Measurements from ENCODE around the gene C1QTNF5.

C1QTNF5 gene

DNA sequence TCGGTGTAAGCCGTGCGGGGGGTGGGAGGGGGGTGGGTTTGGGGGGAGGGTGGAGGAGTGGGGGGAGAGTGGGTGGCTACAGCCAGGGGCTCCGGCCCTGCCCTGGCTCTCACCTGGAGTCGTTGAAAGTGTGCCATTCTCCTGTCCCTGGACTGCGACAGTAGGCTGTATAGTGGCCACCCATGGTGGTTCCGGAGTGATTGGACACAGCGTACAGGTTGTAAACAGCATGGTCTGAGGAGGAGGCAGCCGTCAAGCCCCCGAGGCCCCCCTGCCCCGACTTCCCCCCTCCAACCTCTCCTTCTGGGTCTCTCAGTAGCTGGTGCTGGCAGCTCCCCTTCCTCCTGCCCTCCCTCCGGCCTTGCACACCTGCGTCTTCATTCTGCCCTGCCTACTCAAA, 16.4 kb upstream of the C1QTNF5 start:
- no peak for DNase-seq

DNA sequence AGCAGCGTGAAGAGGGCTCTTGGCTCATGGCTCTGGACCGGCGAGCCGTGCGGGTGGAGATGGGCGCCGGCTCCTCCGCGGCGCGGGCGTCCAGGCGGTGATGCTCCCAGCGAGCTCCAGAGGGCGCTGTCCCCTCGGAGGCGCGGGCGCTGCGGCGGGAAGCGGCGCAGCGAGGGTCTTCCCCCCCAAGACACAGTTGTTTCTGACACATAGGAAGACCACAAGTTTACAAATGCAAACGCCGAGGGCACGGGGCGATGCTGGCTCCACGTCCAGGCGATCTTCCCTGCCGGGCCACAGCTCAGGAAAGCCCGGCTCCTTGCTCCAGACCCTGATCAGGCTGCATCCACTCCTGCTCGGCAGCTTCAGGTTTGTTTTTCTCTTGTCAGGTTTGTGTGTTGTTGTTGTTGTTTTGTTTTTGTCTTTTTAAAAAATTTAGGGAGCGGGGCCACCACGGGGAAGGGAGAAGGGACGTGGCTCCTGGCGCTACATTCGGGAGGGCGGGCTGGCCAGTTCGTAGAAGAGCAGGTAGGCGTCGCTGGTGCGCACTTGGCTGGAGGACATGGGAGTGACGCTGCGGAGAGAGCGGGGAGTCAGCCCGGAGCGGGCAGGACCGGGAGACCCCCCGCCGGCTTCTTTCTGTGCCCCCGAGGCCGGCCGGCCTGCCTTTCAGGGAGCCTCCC, 15.8 kb upstream of the C1QTNF5 start:
- peak; percentile 46 to 78 (median 60) for DNase-seq

DNA sequence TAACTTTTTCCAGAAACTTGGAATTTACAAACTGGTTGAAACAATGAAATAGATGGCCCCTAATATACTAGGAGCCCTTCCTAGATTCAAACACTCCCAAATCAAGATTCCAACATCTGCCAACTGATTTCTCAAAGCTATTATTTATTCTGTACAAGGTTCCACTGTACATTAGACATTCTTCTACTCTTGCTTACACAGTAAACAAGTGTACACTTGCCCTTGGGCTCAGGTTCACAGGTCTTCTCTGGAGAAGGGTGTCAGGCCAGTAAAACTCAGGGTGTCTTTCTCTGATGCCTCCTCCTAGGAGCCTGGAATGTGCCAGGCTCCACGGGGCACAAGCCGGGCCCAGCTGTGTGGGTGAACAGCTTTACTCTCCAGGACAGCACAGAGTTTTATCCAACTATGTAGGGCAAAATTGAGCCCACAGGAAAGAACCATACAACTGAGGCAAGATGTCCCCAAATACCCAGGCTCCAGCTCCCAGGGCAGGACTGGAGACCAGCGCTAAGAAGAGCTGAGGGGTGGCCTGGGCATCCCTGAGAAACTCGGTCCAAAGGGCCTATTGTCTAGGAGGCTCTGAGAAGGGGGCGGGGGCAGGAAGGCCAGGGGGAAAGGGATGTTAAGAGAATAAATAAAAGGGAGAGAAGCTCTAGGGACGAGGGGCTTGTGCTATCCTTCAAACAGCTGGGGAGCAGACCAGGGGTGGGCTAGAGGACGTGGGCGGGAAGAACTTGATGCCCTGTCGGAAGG, 14.6 kb upstream of the C1QTNF5 start:
- DNase-seq, result no peak

DNA sequence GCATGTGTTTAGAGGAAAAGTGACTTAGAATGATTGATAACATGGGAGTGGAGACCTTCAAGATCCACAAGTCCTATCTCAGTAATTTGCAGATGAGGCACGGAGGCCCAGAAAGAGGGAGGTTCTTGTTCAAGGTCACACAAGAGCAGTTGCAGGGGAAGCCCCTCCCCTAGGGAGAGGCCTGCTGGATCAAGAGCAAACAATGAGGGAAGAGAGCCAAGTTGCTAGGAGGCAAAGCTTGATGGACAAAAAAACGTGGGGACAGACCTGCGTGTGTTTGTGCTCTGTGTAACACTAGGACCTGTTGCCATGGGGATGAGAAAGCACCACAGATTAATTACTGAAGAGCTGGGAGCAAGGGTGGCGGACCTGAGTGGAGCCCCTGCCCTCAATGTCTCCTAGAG, 12.2 kb upstream of the C1QTNF5 start:
- DNase-seq, result no peak

DNA sequence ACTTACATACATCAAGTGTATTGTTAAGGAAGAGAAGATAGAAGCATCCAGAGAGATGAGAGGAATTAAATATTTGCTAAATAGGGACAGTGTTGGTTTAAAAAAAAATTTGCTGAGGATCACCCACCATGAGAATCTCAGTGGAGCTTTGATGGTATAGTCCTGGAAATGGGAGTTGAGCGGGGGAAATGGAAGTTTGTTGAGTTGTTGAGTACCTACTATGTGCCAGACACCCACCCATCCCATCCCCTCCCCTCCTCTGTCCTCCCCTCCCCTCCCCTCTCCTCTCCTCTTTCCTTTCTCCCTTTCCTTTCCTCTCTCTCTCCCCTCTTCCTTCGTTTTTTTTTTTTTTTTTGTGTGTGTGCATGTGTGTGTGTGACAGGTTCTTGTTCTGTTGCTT, 10.5 kb upstream of the C1QTNF5 start:
- no peak for DNase-seq

DNA sequence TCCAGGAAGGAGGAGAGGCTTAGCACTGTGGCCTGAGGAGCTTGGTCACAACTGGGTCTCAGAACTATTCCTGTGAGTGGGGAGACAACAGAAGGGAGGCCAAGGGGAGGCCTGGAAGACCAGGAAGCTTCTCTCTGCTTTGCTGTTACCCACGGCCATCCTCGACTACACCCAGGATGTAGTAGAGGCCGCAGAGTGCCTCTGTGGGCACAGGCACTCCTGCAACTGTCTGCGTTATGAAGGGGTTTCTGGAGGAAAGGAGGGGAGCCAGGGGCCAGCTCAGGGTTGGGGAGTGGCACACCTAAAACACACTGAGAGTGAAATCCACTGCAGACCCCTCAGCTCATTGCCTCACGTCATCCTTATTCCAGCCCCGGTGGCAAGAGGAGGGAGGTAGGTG, 9.6 kb upstream of the C1QTNF5 start:
- peak in 1 of 5 experiments; percentile 24 for DNase-seq

DNA sequence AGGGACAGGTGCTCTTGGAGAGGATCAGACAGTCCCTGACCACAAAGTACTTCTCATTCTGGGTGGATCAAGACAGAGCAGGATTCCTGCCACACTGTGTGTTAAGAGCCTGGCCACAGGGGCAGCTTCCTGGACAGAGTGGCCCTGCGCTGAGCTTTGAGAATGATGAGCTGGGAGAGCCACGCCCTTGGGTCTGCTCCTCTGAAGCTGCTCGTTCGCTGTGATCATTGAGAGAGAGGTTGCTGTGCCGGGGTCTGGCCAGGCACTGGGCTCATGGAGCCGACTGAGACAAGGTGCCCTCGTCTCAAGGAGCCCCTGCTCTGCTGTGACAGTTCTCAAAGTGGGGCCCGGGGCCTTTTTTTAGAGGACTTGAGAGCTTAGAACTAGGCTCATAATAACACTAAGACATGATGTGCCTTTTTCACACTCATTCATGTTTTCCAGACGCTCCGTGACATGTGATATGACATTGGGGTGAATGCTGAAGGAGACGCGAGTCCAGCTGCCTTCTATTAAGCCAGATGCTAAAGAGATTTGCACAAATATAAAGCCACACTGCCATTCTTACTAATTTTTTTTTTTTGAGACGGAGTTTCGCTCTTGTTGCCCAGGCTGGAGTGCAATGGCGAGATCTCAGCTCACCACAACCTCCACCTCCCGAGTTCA, 7.4 kb upstream of the C1QTNF5 start:
- DNase-seq, result no peak

DNA sequence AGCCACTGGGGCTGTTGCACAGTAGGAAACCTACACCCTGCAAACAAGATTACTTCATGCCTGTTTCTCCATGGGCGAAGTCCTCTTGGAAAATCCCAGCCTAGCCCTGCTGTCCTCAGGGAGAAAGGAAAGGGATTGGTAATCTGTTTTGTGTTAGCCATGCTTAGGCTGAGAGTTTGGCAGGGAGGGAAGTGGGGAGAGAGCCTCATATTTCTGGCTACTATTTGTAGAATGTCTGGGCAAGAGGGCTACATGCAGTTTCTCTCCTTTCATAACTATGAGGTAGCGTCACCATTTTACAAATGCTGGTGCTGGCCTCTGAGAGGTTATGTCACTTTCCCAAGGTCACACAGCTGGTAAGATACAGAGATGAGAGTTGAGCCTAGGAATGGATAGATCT, 6.6 kb upstream of the C1QTNF5 start:
- DNase-seq, result no peak

DNA sequence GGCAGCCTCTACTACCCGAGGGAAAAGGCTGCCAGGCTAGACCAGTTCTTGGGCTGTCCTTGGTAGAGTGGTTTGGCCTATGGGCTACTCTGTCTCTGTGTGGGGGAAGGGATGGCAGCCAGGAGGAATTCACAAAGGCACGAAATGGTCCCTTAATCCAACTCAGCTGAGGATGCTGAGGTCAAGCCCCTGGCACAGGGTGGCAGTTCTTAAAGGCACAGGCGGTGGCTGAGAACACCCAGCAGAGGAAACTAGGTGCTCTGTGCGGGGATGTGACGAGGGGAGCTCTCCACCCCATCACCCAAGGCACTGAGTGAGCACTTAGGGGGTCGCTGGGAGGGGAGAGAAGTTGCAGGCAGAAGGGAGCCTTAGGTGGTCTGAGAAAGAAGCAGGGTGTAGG, 5.9 kb upstream of the C1QTNF5 start, which contains the start of gene MFRP:
TSS of gene MFRP (minus strand) at position 101 of the 400 bp plus-strand sequence. CDS start 192 bp downstream, outside the sequence.
- no peak for DNase-seq

DNA sequence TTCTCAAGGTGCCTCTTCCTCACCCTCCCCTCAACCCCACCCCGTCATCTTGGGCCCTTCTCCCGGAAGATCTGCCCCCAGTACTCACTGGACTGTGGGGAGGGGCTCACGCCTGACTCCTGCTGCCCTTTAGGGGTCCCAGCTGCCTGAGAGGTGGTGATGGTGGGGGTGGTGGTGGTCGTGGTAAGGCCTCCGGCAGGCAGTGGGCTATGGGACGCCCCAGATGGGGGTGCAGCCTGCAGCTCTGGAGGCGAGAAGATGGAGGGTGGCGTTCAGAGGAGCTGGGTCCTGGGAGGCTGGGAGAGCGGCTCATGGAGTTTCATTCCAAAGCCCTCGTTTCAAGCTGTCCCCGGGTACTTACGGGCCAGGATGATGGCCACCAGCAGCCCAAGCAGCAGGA, 5.0 kb upstream of the C1QTNF5 start:
- DNase-seq, result no peak

DNA sequence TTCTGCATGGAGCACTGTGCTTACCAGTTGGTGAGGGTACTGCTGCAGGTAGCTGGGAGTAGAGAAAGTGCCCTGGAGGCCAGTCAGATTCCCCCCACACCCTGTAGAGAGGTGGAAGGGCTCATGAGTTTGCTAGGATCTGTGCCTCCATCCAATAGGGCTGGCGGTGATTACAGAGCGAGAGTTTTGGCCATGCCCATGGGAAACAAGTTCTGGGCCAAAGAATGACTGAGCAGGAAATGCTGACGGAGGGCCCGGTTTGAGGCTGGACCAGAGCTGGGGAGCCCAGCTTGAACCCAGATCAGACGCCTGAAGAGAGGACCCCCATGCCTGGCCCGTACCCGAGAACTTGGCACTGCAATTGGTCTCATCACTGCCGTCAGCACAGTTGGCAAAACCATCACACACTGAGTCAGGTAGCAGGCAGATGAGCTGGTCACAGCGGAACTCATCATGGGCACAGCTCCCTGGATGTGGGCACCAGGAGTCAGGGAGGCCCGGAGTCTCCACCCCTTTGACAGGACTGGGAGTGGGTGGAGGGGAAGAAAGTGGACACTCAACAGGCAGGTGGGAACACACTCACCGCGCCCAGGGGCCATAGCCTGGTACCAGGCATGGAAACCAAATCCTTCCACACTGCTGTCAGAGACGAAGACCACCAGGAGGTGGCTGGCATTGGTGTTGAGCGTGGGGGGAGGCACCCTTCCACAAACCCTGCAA, 3.8 kb upstream of the C1QTNF5 start:
- no peak for DNase-seq

DNA sequence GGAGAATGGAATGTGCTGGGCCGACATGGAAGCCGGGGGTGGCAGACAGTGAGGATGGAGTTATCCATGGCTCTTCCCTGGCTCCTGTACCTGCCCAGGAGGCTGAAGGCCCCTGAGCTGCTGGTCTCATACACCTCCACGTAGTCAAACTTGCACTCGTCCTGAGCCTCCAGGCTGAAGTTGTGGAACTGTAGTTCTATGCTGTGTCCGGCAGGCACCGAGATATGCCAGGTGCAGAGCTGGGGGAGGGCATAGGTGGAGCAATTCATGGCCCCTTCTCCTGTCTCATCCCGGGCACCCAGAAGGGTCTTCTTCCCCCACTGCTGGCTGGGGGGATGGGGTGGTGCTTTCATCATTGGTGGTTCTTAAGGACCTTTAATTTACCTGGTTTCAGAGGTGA, 3.0 kb upstream of the C1QTNF5 start:
- DNase-seq, result no peak

DNA sequence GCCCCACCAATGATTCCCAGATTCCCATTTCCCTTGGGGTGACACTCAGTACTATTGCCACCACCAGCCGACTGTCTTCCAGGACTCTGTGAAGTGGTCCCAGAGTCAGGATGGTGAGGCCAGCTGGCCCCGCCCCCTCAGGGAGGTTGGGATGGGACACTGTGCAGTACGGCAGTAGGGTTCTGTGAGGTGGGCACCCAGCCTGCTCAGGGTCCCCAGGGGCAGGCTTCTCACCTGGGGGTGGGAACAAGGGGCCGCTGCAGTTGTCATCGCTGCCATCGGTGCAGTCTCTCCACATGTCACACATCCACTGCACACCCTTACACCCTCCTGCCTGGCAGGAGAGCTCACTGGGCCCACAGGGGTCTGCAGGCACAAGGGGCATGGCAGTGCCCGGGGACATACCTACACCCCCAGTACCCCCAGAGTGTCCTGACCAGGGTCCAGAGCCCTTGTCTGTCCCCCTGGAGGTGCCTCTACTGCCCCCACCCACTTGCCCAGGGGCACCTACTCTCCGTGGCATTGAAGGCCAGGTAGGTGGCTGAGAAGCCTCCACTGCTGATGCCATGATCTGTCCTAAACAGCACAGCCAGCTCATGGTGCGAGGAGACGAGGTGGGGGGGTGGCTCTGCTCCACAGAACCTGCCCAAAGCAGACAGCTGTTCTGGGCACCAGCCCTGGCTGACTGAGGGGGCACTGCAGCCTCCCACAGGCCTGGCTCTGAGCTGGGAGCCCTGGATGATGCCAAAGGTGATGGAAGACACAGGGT, 1.9 kb upstream of the C1QTNF5 start:
- DNase-seq, result no peak

DNA sequence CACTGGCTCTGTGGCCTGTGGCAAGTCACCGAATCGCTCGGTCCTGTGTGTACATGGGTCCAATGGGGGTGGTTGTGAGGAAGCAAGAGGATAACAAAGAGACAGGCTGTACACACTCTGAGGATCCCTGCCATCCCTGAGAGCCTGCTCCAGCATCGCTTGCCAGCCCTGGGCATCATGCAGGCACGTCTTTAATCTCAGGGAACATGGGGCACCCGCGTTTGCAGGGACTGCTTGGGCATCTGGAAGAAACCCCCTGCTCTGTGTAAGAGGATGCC, 1.3 kb upstream of the C1QTNF5 start:
- no peak for DNase-seq

DNA sequence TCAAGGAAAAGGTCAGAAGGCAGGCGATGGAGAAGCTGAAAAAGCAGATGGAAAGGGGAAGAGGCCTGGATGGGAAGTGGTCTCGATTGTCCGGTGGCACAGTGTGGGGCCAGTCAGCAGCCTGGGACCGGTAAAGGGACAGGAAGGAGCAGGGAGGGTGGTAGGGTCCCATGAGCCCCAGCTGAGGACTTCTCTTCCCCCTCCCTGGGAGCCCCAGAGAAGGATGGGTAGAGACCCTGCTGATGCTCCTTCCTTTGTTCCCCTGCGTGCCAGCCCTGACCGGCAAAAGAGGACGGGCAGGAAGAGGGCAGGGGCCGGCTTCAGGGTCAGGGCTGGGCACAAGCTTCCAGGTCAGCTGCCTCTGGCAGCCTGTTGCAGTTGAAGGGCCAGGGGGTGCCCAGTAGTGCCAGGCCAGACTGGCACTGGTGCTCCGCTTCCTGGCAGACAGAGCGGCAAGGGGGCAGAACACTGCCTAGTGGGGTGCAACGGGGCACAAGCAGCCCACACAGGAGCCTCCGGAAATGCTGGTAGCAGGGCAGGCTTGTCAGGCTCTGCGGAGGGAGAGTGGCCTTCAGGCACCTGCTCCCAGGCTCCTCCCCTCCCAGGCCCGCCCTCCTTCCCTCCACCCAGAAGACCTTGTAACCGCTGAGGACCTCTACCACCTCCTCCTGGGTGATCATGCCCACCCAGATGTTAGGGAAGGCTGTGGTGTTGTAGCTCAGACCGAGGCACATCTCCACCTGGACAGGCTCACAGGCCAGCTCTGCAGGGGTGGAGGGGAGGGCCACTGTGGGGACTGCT, 739 bp upstream of the C1QTNF5 start:
- no peak for DNase-seq

DNA sequence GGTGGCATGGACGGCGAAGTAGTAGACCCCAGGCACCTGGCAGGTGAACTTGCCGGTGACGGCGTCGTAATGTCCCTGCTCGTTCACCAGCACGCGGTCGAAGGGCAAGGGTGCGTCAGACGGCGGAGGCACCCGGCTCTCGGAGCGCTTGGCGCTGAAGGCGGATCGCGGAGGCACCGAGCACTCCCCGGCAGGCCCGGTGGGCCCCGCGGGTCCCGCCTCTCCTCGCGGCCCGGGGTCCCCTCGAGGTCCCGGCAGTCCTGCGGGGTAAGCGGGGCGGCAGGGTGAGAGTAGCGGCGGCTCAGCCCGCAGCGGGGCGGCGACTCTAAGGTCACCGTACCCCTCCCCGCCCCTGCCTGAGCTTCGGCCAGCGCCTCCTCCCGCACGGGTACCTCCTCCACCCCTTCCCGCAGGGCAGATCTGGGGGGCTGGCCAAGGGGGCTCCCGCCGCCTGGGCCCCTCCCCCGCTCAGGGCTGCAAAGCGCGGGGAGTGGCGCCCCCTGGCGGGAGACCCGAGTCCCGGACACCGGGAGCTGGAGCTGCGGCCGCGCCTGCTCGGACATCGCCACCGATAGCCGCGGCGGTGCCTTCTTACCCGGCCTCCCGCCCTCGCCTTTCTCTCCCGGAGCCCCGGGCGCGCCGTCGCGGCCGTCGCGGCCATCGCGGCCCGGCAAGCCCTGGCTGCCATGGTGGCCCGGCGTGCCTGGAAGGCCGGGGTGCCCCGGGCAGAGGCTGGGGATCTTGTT, 921 bp downstream of the C1QTNF5 start:
- DNase-seq, result peak in 2 of 5 experiments; percentile 27 to 30

DNA sequence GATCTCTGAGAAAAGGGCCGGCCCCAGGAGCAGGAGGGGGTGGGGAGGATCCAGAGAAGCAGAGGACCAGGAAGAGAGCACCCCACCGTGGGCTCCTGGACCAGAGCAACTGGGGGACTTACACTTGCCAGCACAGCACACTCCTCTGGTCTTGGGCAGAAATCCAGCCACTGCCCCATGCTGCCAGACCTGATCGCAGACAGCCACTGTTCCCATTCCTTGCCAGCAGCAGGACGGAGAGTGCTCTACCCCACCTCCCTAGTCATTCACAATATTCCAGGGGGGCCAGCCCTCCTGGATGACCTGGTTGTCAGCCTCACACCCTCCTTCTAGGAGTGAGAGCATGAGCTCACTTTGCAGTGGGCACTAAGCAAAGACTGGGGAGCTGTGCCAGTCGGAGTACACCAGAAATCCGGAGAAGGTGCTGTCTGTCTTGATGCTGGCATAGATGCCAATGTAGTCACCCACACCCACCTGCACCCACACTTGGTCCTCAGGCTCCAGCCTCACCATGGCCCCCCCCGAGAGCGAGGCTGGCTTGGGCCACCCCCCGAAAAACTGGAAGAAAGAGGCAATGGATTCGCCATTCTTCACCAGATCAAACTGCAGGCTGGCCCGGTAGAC, 1.6 kb downstream of the C1QTNF5 start:
- no peak for DNase-seq

DNA sequence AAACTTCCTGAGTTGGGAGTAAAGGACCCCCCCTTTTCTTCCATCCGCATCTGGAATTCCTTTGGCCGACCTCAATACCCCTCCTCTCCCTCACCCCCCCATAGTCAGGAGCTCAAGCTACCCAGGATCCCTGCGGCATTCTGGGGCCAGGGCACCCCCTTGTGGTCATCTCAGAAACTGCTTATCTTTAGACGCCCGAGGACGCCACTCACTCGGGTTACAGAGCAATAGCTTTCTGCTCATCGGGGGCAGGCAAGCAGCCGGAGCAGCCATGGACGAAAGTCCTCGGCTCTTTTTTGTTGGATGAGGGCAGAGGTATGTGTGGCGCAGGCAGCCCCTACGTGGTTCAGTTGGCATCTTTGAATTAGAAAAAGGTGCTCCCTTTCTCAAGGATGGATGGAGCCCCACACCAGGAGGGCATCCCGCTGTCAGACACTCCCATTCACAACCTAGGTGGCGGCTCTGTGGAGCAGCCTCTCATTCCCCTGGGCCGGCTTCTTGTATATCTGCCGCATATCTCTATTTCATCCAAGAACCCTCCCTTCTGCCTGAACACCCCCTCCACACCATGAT, 2.3 kb downstream of the C1QTNF5 start:
- peak in 4 of 5 experiments; percentile 29 to 65 (median 54) for DNase-seq

DNA sequence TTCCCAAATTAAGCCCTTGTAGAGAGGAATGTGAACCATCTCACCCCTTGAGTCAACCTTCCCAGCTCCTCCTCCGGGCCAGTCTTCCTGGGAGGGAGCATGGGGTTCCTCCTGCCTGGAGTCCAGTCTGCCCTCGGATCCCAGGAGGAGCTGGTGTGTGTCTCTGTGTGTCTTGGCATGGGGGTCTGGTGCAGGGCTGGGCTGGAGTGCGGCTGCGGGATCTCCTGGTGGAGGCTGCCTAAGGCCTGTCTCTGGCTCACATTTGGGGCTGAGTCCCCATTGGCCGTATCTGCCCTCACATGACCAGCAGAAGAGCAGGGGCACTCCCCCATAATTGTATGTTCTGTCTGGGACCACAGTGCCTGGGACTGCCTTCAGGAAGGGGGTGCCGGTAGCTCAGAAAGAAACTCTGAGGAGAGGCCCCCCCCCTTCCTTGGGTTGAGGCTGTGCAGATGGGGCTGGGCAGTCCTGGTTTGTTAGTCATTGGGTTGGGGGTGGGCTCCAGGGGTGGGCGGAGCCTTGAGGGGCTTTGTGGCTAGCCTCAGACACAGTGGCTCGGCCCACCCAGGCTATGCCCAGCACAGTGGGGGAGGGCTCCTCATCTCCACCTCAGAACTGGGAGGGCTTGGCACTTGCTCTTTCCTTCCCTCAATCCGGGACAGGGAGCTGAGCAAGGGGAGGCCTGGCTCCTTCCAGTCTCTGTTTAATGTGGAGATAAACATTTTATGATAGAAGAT, 2.9 kb downstream of the C1QTNF5 start:
- no peak for DNase-seq
